ENCODE results near the gene DNM3.

DNM3 gene

GRCh38 chr1:172416496-172417035 lies 575.3 kb downstream of the DNM3 start:
- Histone ChIP-seq H3K4me3 (ENCODE audit: low read depth in 1 of 2, low read length in 2 of 2) (no peak overlapping the region), H3K27ac (ENCODE audit: low read depth, low read length) (no peak overlapping the region), H3K27me3 (ENCODE audit: control insufficient read depth in 1 of 2, insufficient read depth in 2 of 2, low read length in 2 of 2) (no peaks in the 10 kb centered on the region)

GRCh38 chr1:172417557-172417956 lies 576.3 kb downstream of the DNM3 start:
- Histone ChIP-seq H3K9ac (ENCODE audit: low read depth in 1 of 2, low read length in 2 of 2) (no peak overlapping the region), H3K27ac (ENCODE audit: low read depth, low read length) (no peak overlapping the region), H3K27me3 (ENCODE audit: control insufficient read depth in 1 of 2, insufficient read depth in 2 of 2, low read length in 2 of 2) (no peaks in the 10 kb centered on the region), H3K4me1 (ENCODE audit: control insufficient read depth in 1 of 2, insufficient read depth in 2 of 2, low read length in 2 of 2) (no peaks in the 10 kb centered on the region), H3K36me3 (ENCODE audit: control insufficient read depth in 1 of 2, insufficient read depth in 2 of 2, low read length in 2 of 2) (no peaks in the 10 kb centered on the region), H3K4me3 (ENCODE audit: low read depth in 1 of 2, low read length in 2 of 2) (no peak overlapping the region), H3K9me3 (ENCODE audit: control insufficient read depth in 1 of 2, low read length in 2 of 2) (no peaks in the 10 kb centered on the region)

More at GRCh38 chr1:172416496-172417035, 575.3 kb downstream of the DNM3 start:
- H3K36me3 ChIP-seq (ENCODE audit: control insufficient read depth in 1 of 2, insufficient read depth in 2 of 2, low read length in 2 of 2): no peaks in the 10 kb centered on the region
- no peak overlapping the region for H3K9ac ChIP-seq (ENCODE audit: low read depth in 1 of 2, low read length in 2 of 2)
- H3K4me1 ChIP-seq (ENCODE audit: control insufficient read depth in 1 of 2, insufficient read depth in 2 of 2, low read length in 2 of 2): no peaks in the 10 kb centered on the region
- no peaks in the 10 kb centered on the region for H3K9me3 ChIP-seq (ENCODE audit: control insufficient read depth in 1 of 2, low read length in 2 of 2)

GRCh38 chr1:172420385-172420784 lies 579.1 kb downstream of the DNM3 start, which contains the start of gene C1orf105:
Gene C1orf105, plus strand, starts transcription at chr1:172420685. Its CDS starts 201 bp downstream, at chr1:172420886.
- no peak within 1 kb of the TSS for H3K4me3 ChIP-seq (ENCODE audit: low read depth in 1 of 2, low read length in 2 of 2)
- no peaks in the 10 kb centered on the region for H3K4me1 ChIP-seq (ENCODE audit: control insufficient read depth in 1 of 2, insufficient read depth in 2 of 2, low read length in 2 of 2)
- H3K27me3 ChIP-seq (ENCODE audit: control insufficient read depth in 1 of 2, insufficient read depth in 2 of 2, low read length in 2 of 2): no peaks in the 10 kb centered on the region
- H3K9me3 ChIP-seq (ENCODE audit: control insufficient read depth in 1 of 2, low read length in 2 of 2): no peaks in the 10 kb centered on the region
- H3K36me3 ChIP-seq (ENCODE audit: control insufficient read depth in 1 of 2, insufficient read depth in 2 of 2, low read length in 2 of 2): no peaks in the 10 kb centered on the region
- H3K27ac ChIP-seq (ENCODE audit: low read depth, low read length): no peak within 1 kb of the TSS
- H3K9ac ChIP-seq (ENCODE audit: low read depth in 1 of 2, low read length in 2 of 2): no peak within 1 kb of the TSS

GRCh38 chr1:172421974-172422604 lies 580.8 kb downstream of the DNM3 start:
- Histone ChIP-seq H3K27me3 (ENCODE audit: control insufficient read depth in 1 of 2, insufficient read depth in 2 of 2, low read length in 2 of 2) (no peaks in the 10 kb centered on the region), H3K4me1 (ENCODE audit: control insufficient read depth in 1 of 2, insufficient read depth in 2 of 2, low read length in 2 of 2) (peaks cover 0 to under 1% of the 10 kb centered on the region in 2 donors), H3K4me3 (ENCODE audit: low read depth in 1 of 2, low read length in 2 of 2) (no peak overlapping the region), H3K9ac (ENCODE audit: low read depth in 1 of 2, low read length in 2 of 2) (no peak overlapping the region), H3K9me3 (ENCODE audit: control insufficient read depth in 1 of 2, low read length in 2 of 2) (no peaks in the 10 kb centered on the region), H3K27ac (ENCODE audit: low read depth, low read length) (no peak overlapping the region), H3K36me3 (ENCODE audit: control insufficient read depth in 1 of 2, insufficient read depth in 2 of 2, low read length in 2 of 2) (no peaks in the 10 kb centered on the region)

GRCh38 chr1:172423336-172423735 lies 582.0 kb downstream of the DNM3 start:
- Histone ChIP-seq H3K36me3 (ENCODE audit: control insufficient read depth in 1 of 2, insufficient read depth in 2 of 2, low read length in 2 of 2) (no peaks in the 10 kb centered on the region), H3K9ac (ENCODE audit: low read depth in 1 of 2, low read length in 2 of 2) (no peak overlapping the region), H3K9me3 (ENCODE audit: control insufficient read depth in 1 of 2, low read length in 2 of 2) (no peaks in the 10 kb centered on the region), H3K27ac (ENCODE audit: low read depth, low read length) (no peak overlapping the region), H3K4me1 (ENCODE audit: control insufficient read depth in 1 of 2, insufficient read depth in 2 of 2, low read length in 2 of 2) (peaks cover 0 to 6% of the 10 kb centered on the region in 2 donors), H3K4me3 (ENCODE audit: low read depth in 1 of 2, low read length in 2 of 2) (no peak overlapping the region), H3K27me3 (ENCODE audit: control insufficient read depth in 1 of 2, insufficient read depth in 2 of 2, low read length in 2 of 2) (no peaks in the 10 kb centered on the region)

GRCh38 chr1:172425339-172425738 lies 584.0 kb downstream of the DNM3 start:
- no peak overlapping the region for H3K9ac ChIP-seq (ENCODE audit: low read depth in 1 of 2, low read length in 2 of 2)
- H3K36me3 ChIP-seq (ENCODE audit: control insufficient read depth in 1 of 2, insufficient read depth in 2 of 2, low read length in 2 of 2): no peaks in the 10 kb centered on the region
- H3K27me3 ChIP-seq (ENCODE audit: control insufficient read depth in 1 of 2, insufficient read depth in 2 of 2, low read length in 2 of 2): no peaks in the 10 kb centered on the region
- no peak overlapping the region for H3K27ac ChIP-seq (ENCODE audit: low read depth, low read length)
- no peaks in the 10 kb centered on the region for H3K9me3 ChIP-seq (ENCODE audit: control insufficient read depth in 1 of 2, low read length in 2 of 2)
- H3K4me1 ChIP-seq (ENCODE audit: control insufficient read depth in 1 of 2, insufficient read depth in 2 of 2, low read length in 2 of 2): peaks cover 0 to 6% of the 10 kb centered on the region in 2 donors
- H3K4me3 ChIP-seq (ENCODE audit: low read depth in 1 of 2, low read length in 2 of 2): no peak overlapping the region

GRCh38 chr1:172427191-172427590 lies 585.9 kb downstream of the DNM3 start:
- Histone ChIP-seq H3K27ac (ENCODE audit: low read depth, low read length) (no peak overlapping the region), H3K9me3 (ENCODE audit: control insufficient read depth in 1 of 2, low read length in 2 of 2) (no peaks in the 10 kb centered on the region), H3K4me3 (ENCODE audit: low read depth in 1 of 2, low read length in 2 of 2) (no peak overlapping the region), H3K9ac (ENCODE audit: low read depth in 1 of 2, low read length in 2 of 2) (no peak overlapping the region), H3K4me1 (ENCODE audit: control insufficient read depth in 1 of 2, insufficient read depth in 2 of 2, low read length in 2 of 2) (peaks cover 4 to 6% of the 10 kb centered on the region in 2 donors), H3K27me3 (ENCODE audit: control insufficient read depth in 1 of 2, insufficient read depth in 2 of 2, low read length in 2 of 2) (no peaks in the 10 kb centered on the region), H3K36me3 (ENCODE audit: control insufficient read depth in 1 of 2, insufficient read depth in 2 of 2, low read length in 2 of 2) (no peaks in the 10 kb centered on the region)

GRCh38 chr1:172429331-172430127 lies 588.2 kb downstream of the DNM3 start:
- Histone ChIP-seq H3K9me3 (ENCODE audit: control insufficient read depth in 1 of 2, low read length in 2 of 2) (no peaks in the 10 kb centered on the region), H3K4me1 (ENCODE audit: control insufficient read depth in 1 of 2, insufficient read depth in 2 of 2, low read length in 2 of 2) (peaks cover 5 to 6% of the 10 kb centered on the region in 2 donors), H3K36me3 (ENCODE audit: control insufficient read depth in 1 of 2, insufficient read depth in 2 of 2, low read length in 2 of 2) (no peaks in the 10 kb centered on the region), H3K27me3 (ENCODE audit: control insufficient read depth in 1 of 2, insufficient read depth in 2 of 2, low read length in 2 of 2) (no peaks in the 10 kb centered on the region), H3K4me3 (ENCODE audit: low read depth in 1 of 2, low read length in 2 of 2) (no peak overlapping the region), H3K27ac (ENCODE audit: low read depth, low read length) (no peak overlapping the region), H3K9ac (ENCODE audit: low read depth in 1 of 2, low read length in 2 of 2) (no peak overlapping the region)

- H3K9ac ChIP-seq (ENCODE audit: low read depth in 1 of 2, low read length in 2 of 2): no peak overlapping the region
- no peaks in the 10 kb centered on the region for H3K9me3 ChIP-seq (ENCODE audit: control insufficient read depth in 1 of 2, low read length in 2 of 2)
- no peaks in the 10 kb centered on the region for H3K36me3 ChIP-seq (ENCODE audit: control insufficient read depth in 1 of 2, insufficient read depth in 2 of 2, low read length in 2 of 2)
- H3K27ac ChIP-seq (ENCODE audit: low read depth, low read length): no peak overlapping the region
- peaks cover 5 to 6% of the 10 kb centered on the region in 2 donors for H3K4me1 ChIP-seq (ENCODE audit: control insufficient read depth in 1 of 2, insufficient read depth in 2 of 2, low read length in 2 of 2)
- H3K4me3 ChIP-seq (ENCODE audit: low read depth in 1 of 2, low read length in 2 of 2): no peak overlapping the region
- H3K27me3 ChIP-seq (ENCODE audit: control insufficient read depth in 1 of 2, insufficient read depth in 2 of 2, low read length in 2 of 2): no peaks in the 10 kb centered on the region
These were observed 588.8 kb downstream of the DNM3 start for GRCh38 chr1:172430128-172430454.

- no peak overlapping the region for H3K27ac ChIP-seq (ENCODE audit: low read depth, low read length)
- H3K9me3 ChIP-seq (ENCODE audit: control insufficient read depth in 1 of 2, low read length in 2 of 2): no peaks in the 10 kb centered on the region
- no peaks in the 10 kb centered on the region for H3K36me3 ChIP-seq (ENCODE audit: control insufficient read depth in 1 of 2, insufficient read depth in 2 of 2, low read length in 2 of 2)
- no peaks in the 10 kb centered on the region for H3K27me3 ChIP-seq (ENCODE audit: control insufficient read depth in 1 of 2, insufficient read depth in 2 of 2, low read length in 2 of 2)
- no peak overlapping the region for H3K4me3 ChIP-seq (ENCODE audit: low read depth in 1 of 2, low read length in 2 of 2)
- no peak overlapping the region for H3K9ac ChIP-seq (ENCODE audit: low read depth in 1 of 2, low read length in 2 of 2)
- peaks cover 5 to 6% of the 10 kb centered on the region in 2 donors for H3K4me1 ChIP-seq (ENCODE audit: control insufficient read depth in 1 of 2, insufficient read depth in 2 of 2, low read length in 2 of 2)
These were observed 589.9 kb downstream of the DNM3 start for GRCh38 chr1:172431204-172431603.
